GM12878 (cell line): ENCODE measurements around the gene SALL1.

Experiments
- CBX3 ChIP-seq: fragments of 200-600 bp; sonication (generic); IDR thresholded peaks from 2 replicates; pipeline ENCODE4 v1.6.1; 2016; ENCODE audit warnings: low read depth, borderline replicate concordance
- CHD2 ChIP-seq: IDR thresholded peaks from 2 replicates; pipeline ENCODE4 v1.6.1; 2011; ENCODE audit warnings: low read depth, low read length, improper control_type of control experiment, borderline replicate concordance
- EGR1 ChIP-seq, 2 experiments: IDR thresholded peaks; 1 replicate in 1 of 2; 2 replicates in 1 of 2; pipeline ENCODE4 v1.6.1; 2011 to 2012; ENCODE audit warnings: low read depth in 2 of 2, low read length in 2 of 2, borderline replicate concordance in 1 of 2, mild to moderate bottlenecking in 1 of 2, moderate library complexity in 1 of 2
- EZH2 ChIP-seq: IDR thresholded peaks from 2 replicates; pipeline ENCODE4 v1.6.1; 2012; ENCODE audit warnings: low read depth, mild to moderate bottlenecking, control low read depth, inconsistent platforms, low read length, borderline replicate concordance; ENCODE audit not compliant: control insufficient read depth
- FOS ChIP-seq: IDR thresholded peaks from 3 replicates; pipeline ENCODE4 v1.6.1; 2011; ENCODE audit warnings: borderline replicate concordance; ENCODE audit not compliant: insufficient read length; ENCODE audit errors: extremely low read depth
- MTA3 ChIP-seq: IDR thresholded peaks from 2 replicates; pipeline ENCODE4 v1.6.1; 2012; ENCODE audit warnings: low read length, inconsistent platforms, borderline replicate concordance
- POLR2A ChIP-seq: IDR thresholded peaks from 2 replicates; pipeline ENCODE4 v1.6.1; 2011; ENCODE audit warnings: low read depth, mild to moderate bottlenecking, low read length
- POLR2AphosphoS2 ChIP-seq: IDR thresholded peaks from 2 replicates; pipeline ENCODE4 v1.6.1; 2011; ENCODE audit warnings: low read depth, mild to moderate bottlenecking, low read length, improper control_type of control experiment, moderate library complexity
- SREBF1 ChIP-seq: IDR thresholded peaks from 2 replicates; pipeline ENCODE4 v1.6.1; 2012; ENCODE audit warnings: mild to moderate bottlenecking, low read length
- ZBTB11 ChIP-seq: fragments of 450-650 bp; formaldehyde crosslinking; IDR thresholded peaks from 2 replicates; pipeline ENCODE4 v1.5.0; 2022; ENCODE audit warnings: mild to moderate bottlenecking, missing genetic modification characterization

GRCh38 chr16:51110700-51111157 lies 40.3 kb downstream of the SALL1 start:
- TF ChIP-seq SREBF1 (no peak), ZBTB11 (CRISPR knock-in tag) (no peak), POLR2A (no peak), EGR1 (IDR thresholded peaks at IDR 0.05; ENCODE audit: borderline replicate concordance in 1 of 2, low read depth in 2 of 2, low read length in 2 of 2) (no peak), CHD2 (no peak), POLR2AphosphoS2 (no peak), CBX3 (no peak), EZH2 (no peak), MTA3 (no peak), FOS (no peak)
